Measurements from ENCODE around the gene TFDP1. TPM values are rescaled to one million over a fixed set of nuclear protein-coding genes. Genes with fewer than 3 reads are reported as not detected.

TFDP1 gene
- total and polyA plus RNA-seq, 7 donors: 26.5 to 57.1 (median 40.2) TPM

GRCh38 chr13:113651511-113652403 lies 67.2 kb downstream of the TFDP1 start:
- peak; percentile 60 for DNase-seq
- H3K9me3 ChIP-seq: no peaks in the 10 kb centered on the region
- no peaks in the 10 kb centered on the region for H3K27me3 ChIP-seq
- no peak for TF ChIP-seq CTCF (IDR thresholded peaks at IDR 0.05)
- H3K4me3 ChIP-seq: no peak overlapping the region
- intact Hi-C loops (cut with DNase I): no loop called here
- H3K27ac ChIP-seq: no peak overlapping the region
- WGBS, 2 donors: 94 to 95% methylated on average over 37 of the region's 37 CpGs
- H3K4me1 ChIP-seq: peaks cover 0 to 15% (median 14%) of the 10 kb centered on the region in 4 donors
- H3K36me3 ChIP-seq: no peaks in the 10 kb centered on the region

GRCh38 chr13:113652404-113653263 lies 68.1 kb downstream of the TFDP1 start:
- H3K27ac ChIP-seq: no peak overlapping the region
- no peaks in the 10 kb centered on the region for H3K36me3 ChIP-seq
- H3K27me3 ChIP-seq: no peaks in the 10 kb centered on the region
- intact Hi-C loops (cut with DNase I): no loop called here
- no peak for DNase-seq
- TF ChIP-seq CTCF (IDR thresholded peaks at IDR 0.05) (no peak), POLR2AphosphoS5 (IDR thresholded peaks at IDR 0.05) (no peak), POLR2A (IDR thresholded peaks at IDR 0.05) (no peak), EP300 (IDR thresholded peaks at IDR 0.05) (no peak)
- no peak overlapping the region for H3K4me3 ChIP-seq
- 91 to 94% methylated on average over 24 of the region's 24 CpGs for WGBS, 2 donors
- peaks cover 0 to 7% (median 6%) of the 10 kb centered on the region in 4 donors for H3K4me1 ChIP-seq
- H3K9me3 ChIP-seq: no peaks in the 10 kb centered on the region

GRCh38 chr13:113653264-113654174 lies 69.0 kb downstream of the TFDP1 start:
- Histone ChIP-seq H3K27ac (no peak overlapping the region), H3K4me3 (no peak overlapping the region), H3K4me1 (no peaks in the 10 kb centered on the region), H3K9me3 (no peaks in the 10 kb centered on the region), H3K27me3 (no peaks in the 10 kb centered on the region), H3K36me3 (no peaks in the 10 kb centered on the region)
- TF ChIP-seq CTCF (IDR thresholded peaks at IDR 0.05) (no peak), EP300 (IDR thresholded peaks at IDR 0.05) (no peak), POLR2AphosphoS5 (IDR thresholded peaks at IDR 0.05) (no peak), POLR2A (IDR thresholded peaks at IDR 0.05) (no peak)
- intact Hi-C loops (cut with DNase I): no loop called here
- WGBS, 2 donors: 63 to 66% methylated on average over 24 of the region's 24 CpGs
- DNase-seq: peak; percentile 43

- no peak for TF ChIP-seq CTCF (IDR thresholded peaks at IDR 0.05)
- no peak for TF ChIP-seq POLR2A (IDR thresholded peaks at IDR 0.05)
- no peak for TF ChIP-seq EP300 (IDR thresholded peaks at IDR 0.05)
- no peak for TF ChIP-seq POLR2AphosphoS5 (IDR thresholded peaks at IDR 0.05)
- no peak overlapping the region for H3K27ac ChIP-seq
- H3K4me1 ChIP-seq: no peaks in the 10 kb centered on the region
- H3K27me3 ChIP-seq: no peaks in the 10 kb centered on the region
- no peaks in the 10 kb centered on the region for H3K9me3 ChIP-seq
- no peak overlapping the region for H3K4me3 ChIP-seq
- WGBS, 2 donors: 75 to 83% methylated on average over 9 of the region's 9 CpGs
- no peaks in the 10 kb centered on the region for H3K36me3 ChIP-seq
- intact Hi-C loops (cut with DNase I): no loop called here
- peak; percentile 30 for DNase-seq
These were observed 69.6 kb downstream of the TFDP1 start for GRCh38 chr13:113654175-113654560.

Measured in sigmoid colon (tissue), 7 donors.